Measurements from ENCODE around the gene CTBP2. TPM values are rescaled to one million over a fixed set of nuclear protein-coding genes. Genes with fewer than 3 reads are reported as not detected.
"Not testable (repeated sequence)": the region's sequence is repeated elsewhere in the genome, so short reads cannot be mapped to it uniquely, and the experiment has no call there.

Gene CTBP2
- total RNA-seq, 1 experiment from 2014 or later = 77.8 TPM

DNA sequence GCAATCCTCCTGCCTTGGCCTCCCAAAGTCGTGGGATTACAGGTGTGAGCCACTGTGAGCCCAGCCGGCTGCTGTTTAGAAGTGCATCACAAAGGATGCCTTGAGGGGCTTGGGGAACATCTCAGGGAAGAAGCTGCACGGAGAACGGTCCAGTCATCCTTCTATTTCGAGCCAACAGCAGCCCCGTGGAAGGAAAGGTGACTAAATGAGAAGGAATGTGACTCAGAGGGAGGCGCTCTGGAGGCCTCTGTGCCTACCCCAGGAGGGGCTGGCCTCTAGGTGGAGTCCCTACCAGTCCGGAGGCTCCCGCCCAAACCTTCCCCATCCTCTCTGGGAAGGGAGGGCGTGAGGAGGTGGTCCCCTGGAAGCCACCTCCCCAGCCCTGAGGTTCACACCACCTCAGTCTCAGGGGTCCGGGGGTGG, 76.2 kb downstream of the CTBP2 start:
- no TSS peak for BruUV-seq (replicated peaks)
- POLR2A ChIA-PET (ENCODE audit: low non-redundant PET) = no interaction called here
- CTCF ChIA-PET = no interaction called here
- H3K27me3 ChIP-seq (replicated peaks; ENCODE audit: insufficient read depth, low read depth, low read length, poor library complexity) = no peaks in the 10 kb centered on the region
- peaks cover 4% of the 10 kb centered on the region for H3K36me3 ChIP-seq (ENCODE audit: insufficient read depth, low read length, poor library complexity, severe bottlenecking)
- peaks cover 6% of the 10 kb centered on the region for H3K4me1 ChIP-seq (ENCODE audit: insufficient read depth, low read length, poor library complexity, severe bottlenecking)
- no peaks in the 10 kb centered on the region for H3K9me3 ChIP-seq (ENCODE audit: low read depth, low read length, poor library complexity, severe bottlenecking)
- no peak overlapping the region for H3K4me3 ChIP-seq (ENCODE audit: low read depth, low read length, poor library complexity, severe bottlenecking)
- intact Hi-C loops (cut with micrococcal nuclease; ENCODE audit: unreplicated experiment) = no loop called here
- no peak for TF ChIP-seq EZH2 (IDR thresholded peaks at IDR 0.05; ENCODE audit: borderline replicate concordance, low read depth, low read length, poor library complexity, severe bottlenecking)
- TF ChIP-seq, protein P1, sequence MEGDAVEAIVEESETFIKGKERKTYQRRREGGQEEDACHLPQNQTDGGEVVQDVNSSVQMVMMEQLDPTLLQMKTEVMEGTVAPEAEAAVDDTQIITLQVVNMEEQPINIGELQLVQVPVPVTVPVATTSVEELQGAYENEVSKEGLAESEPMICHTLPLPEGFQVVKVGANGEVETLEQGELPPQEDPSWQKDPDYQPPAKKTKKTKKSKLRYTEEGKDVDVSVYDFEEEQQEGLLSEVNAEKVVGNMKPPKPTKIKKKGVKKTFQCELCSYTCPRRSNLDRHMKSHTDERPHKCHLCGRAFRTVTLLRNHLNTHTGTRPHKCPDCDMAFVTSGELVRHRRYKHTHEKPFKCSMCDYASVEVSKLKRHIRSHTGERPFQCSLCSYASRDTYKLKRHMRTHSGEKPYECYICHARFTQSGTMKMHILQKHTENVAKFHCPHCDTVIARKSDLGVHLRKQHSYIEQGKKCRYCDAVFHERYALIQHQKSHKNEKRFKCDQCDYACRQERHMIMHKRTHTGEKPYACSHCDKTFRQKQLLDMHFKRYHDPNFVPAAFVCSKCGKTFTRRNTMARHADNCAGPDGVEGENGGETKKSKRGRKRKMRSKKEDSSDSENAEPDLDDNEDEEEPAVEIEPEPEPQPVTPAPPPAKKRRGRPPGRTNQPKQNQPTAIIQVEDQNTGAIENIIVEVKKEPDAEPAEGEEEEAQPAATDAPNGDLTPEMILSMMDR (conservative IDR thresholded peaks at IDR 0.05; ENCODE audit: low read depth, low read length) = no peak
- H3K27ac ChIP-seq (ENCODE audit: low read depth, low read length, poor library complexity, severe bottlenecking) = no peak overlapping the region
- peak; percentile 19 for DNase-seq (ENCODE audit: low spot score)

DNA sequence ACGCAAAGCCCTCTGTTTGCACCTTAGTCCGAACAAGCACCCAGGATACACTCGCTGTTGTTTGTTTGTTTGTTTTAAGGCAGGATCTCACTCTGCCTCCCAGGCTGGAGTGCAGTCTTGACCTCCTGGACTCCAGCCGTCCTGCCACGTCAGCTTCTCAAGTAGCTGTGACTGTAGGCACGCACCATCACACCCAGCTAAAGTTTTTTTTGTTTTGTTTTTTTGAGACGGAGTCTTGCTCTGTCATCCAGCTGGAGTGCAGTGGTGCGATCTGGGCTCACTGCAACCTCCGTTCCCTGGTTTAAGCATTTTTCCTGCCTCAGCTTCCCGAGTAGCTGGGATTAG, 76.8 kb downstream of the CTBP2 start:
- BruUV-seq (replicated peaks) = no TSS peak
- DNase-seq (ENCODE audit: low spot score) = no peak
- H3K36me3 ChIP-seq (ENCODE audit: insufficient read depth, low read length, poor library complexity, severe bottlenecking) = peaks cover 4% of the 10 kb centered on the region
- no peak overlapping the region for H3K4me3 ChIP-seq (ENCODE audit: low read depth, low read length, poor library complexity, severe bottlenecking)
- TF ChIP-seq, protein P1 (conservative IDR thresholded peaks at IDR 0.05; ENCODE audit: low read depth, low read length) = no peak
- TF ChIP-seq EZH2 (IDR thresholded peaks at IDR 0.05; ENCODE audit: borderline replicate concordance, low read depth, low read length, poor library complexity, severe bottlenecking) = no peak
- H3K27ac ChIP-seq (ENCODE audit: low read depth, low read length, poor library complexity, severe bottlenecking) = no peak overlapping the region
- intact Hi-C loops (cut with micrococcal nuclease; ENCODE audit: unreplicated experiment) = no loop called here
- no peaks in the 10 kb centered on the region for H3K9me3 ChIP-seq (ENCODE audit: low read depth, low read length, poor library complexity, severe bottlenecking)
- POLR2A ChIA-PET (ENCODE audit: low non-redundant PET) = no interaction called here
- no peaks in the 10 kb centered on the region for H3K27me3 ChIP-seq (replicated peaks; ENCODE audit: insufficient read depth, low read depth, low read length, poor library complexity)
- H3K4me1 ChIP-seq (ENCODE audit: insufficient read depth, low read length, poor library complexity, severe bottlenecking) = peaks cover 6% of the 10 kb centered on the region
- CTCF ChIA-PET = no interaction called here

DNA sequence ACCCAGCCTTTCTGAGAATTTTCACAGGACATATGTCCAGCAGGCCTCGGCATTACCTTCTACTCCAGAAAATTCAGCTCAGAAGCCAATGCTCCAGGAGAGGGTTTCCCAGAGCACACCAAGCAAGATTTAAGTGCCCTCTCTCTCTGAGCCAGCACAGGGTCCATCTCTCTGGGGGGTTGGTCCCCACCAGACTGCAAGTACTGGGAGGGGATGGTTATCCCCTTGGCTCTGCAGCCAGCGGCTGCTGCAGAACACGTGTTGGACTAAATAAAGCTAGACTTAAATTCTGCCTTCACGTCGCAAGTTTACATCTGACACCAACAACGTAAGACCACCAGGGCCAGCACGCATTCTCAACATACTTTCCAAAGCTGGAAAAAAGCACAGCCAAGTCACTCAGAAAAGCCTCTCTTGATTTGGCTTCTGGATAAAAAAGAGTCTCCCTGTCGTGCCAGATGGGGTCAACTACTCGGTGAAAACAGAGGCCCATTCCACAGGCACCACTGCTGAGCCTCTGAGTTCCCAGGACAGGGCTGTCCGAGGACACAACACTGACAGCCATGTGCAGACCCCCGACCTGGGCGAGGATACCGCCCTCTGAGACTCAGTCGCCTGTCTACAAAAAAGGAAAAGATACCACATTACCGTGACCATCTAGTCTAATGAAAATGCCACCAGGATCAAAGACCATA, 77.3 kb downstream of the CTBP2 start:
- Histone ChIP-seq H3K27me3 (replicated peaks; ENCODE audit: insufficient read depth, low read depth, low read length, poor library complexity) (no peaks in the 10 kb centered on the region), H3K4me3 (ENCODE audit: low read depth, low read length, poor library complexity, severe bottlenecking) (no peak overlapping the region), H3K36me3 (ENCODE audit: insufficient read depth, low read length, poor library complexity, severe bottlenecking) (peaks cover 4% of the 10 kb centered on the region), H3K4me1 (ENCODE audit: insufficient read depth, low read length, poor library complexity, severe bottlenecking) (peaks cover 6% of the 10 kb centered on the region), H3K27ac (ENCODE audit: low read depth, low read length, poor library complexity, severe bottlenecking) (no peak overlapping the region), H3K9me3 (ENCODE audit: low read depth, low read length, poor library complexity, severe bottlenecking) (no peaks in the 10 kb centered on the region)
- CTCF ChIA-PET = no interaction called here
- POLR2A ChIA-PET (ENCODE audit: low non-redundant PET) = no interaction called here
- intact Hi-C loops (cut with micrococcal nuclease; ENCODE audit: unreplicated experiment) = no loop called here
- no peak for DNase-seq (ENCODE audit: low spot score)
- BruUV-seq (replicated peaks) = no TSS peak
- TF ChIP-seq, protein P1 (conservative IDR thresholded peaks at IDR 0.05; ENCODE audit: low read depth, low read length) = no peak
- TF ChIP-seq EZH2 (IDR thresholded peaks at IDR 0.05; ENCODE audit: borderline replicate concordance, low read depth, low read length, poor library complexity, severe bottlenecking) = no peak

DNA sequence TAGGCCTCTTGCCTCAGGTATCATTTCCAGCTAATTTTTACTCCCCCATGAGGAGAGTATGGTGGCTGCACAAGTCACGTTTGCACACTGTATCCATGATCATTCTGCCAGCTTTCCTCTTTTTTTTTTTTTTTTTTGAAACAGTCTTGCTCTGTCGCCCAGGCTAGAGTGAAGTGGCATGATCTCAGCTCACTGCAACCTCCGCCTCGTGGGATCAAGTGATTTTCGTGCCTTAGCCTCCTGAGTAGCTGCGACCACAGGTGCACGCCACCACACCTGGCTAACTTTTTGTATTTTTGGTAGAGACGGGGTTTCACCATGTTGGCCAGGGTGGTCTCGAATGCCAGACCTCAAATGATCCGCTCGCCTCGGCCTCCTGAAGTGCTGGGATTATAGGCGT, 77.9 kb downstream of the CTBP2 start:
- BruUV-seq (replicated peaks); H3K4me3 ChIP-seq (ENCODE audit: low read depth, low read length, poor library complexity, severe bottlenecking); CTCF ChIA-PET; DNase-seq (ENCODE audit: low spot score); H3K27me3 ChIP-seq (replicated peaks; ENCODE audit: insufficient read depth, low read depth, low read length, poor library complexity); H3K36me3 ChIP-seq (ENCODE audit: insufficient read depth, low read length, poor library complexity, severe bottlenecking); intact Hi-C loops (cut with micrococcal nuclease; ENCODE audit: unreplicated experiment); H3K9me3 ChIP-seq (ENCODE audit: low read depth, low read length, poor library complexity, severe bottlenecking); H3K4me1 ChIP-seq (ENCODE audit: insufficient read depth, low read length, poor library complexity, severe bottlenecking); H3K27ac ChIP-seq (ENCODE audit: low read depth, low read length, poor library complexity, severe bottlenecking): not testable (repeated sequence)
- POLR2A ChIA-PET (ENCODE audit: low non-redundant PET) = interaction anchor here (0.6 kb wide), 1 partner anchor 13 kb away, joined by 3 read pairs; no protein-coding TSS in a partner anchor
